Thymus (tissue), 14 donors: Measurements from ENCODE around the gene NR4A1. TPM values are rescaled to one million over a fixed set of nuclear protein-coding genes. Genes with fewer than 3 reads are reported as not detected.

Experiments
- DNase-seq, 9 donors: peaks; one replicate each; pipeline ENCODE4 v3.0.0-alpha.2; 2013; ENCODE audit warnings: low spot score in 9 of 9, low read depth in 6 of 9, missing footprints in 1 of 9
- H3K27ac ChIP-seq, 2 donors: one replicate each; pipeline ENCODE4 v1.5.1; 2013; ENCODE audit warnings: control low read depth in 1 of 2, low read depth in 1 of 2, low read length in 1 of 2, mild to moderate bottlenecking in 1 of 2, moderate library complexity in 1 of 2
- H3K27me3 ChIP-seq, 2 donors: one replicate each; pipeline ENCODE4 v1.5.1; 2013; ENCODE audit warnings: low read length in 1 of 2; ENCODE audit not compliant: control insufficient read depth in 2 of 2, insufficient read depth in 1 of 2
- H3K36me3 ChIP-seq, 2 donors: one replicate each; pipeline ENCODE4 v1.5.1; 2013; ENCODE audit warnings: low read length in 1 of 2, mild to moderate bottlenecking in 1 of 2, moderate library complexity in 1 of 2; ENCODE audit not compliant: control insufficient read depth in 2 of 2, insufficient read depth in 2 of 2
- H3K4me1 ChIP-seq, 2 donors: one replicate each; pipeline ENCODE4 v1.5.1; 2013; ENCODE audit warnings: low read length in 2 of 2; ENCODE audit not compliant: control insufficient read depth in 2 of 2, insufficient read depth in 2 of 2
- H3K4me3 ChIP-seq, 2 donors: one replicate each; pipeline ENCODE4 v1.5.1; 2013; ENCODE audit warnings: low read length in 2 of 2, control low read depth in 1 of 2, mild to moderate bottlenecking in 1 of 2
- H3K9me3 ChIP-seq, 2 donors: one replicate each; pipeline ENCODE4 v1.5.1; 2013; ENCODE audit warnings: low read length in 1 of 2, mild to moderate bottlenecking in 1 of 2; ENCODE audit not compliant: control insufficient read depth in 2 of 2, insufficient read depth in 1 of 2
- WGBS: extraction: QIAGEN DNeasy Blood & Tissue Kit; methylation state at CpG from one replicate; pipeline ENCODE4 v1.1.7; 2013; 5-methylcytosine and 5-hydroxymethylcytosine counted together
- long read RNA-seq, 10 donors: transcript quantifications; one replicate each; lab custom pipeline, GENCODE V29; 2026
- polyA plus RNA-seq: library from polyadenylated mRNA; stranded (reverse); fragments of 200-250 nt; gene quantifications from one replicate; pipeline ENCODE4 v1.2.3, GENCODE V29; 2013
- total RNA-seq: library from RNA; stranded (reverse); fragments of 120-200 nt; gene quantifications from one replicate; pipeline ENCODE4 v1.2.4, GENCODE V29; 2013
- donor health status: healthy.

NR4A1 gene
- 10.4 TPM for total RNA-seq
- polyA plus RNA-seq: 106 TPM
- long read RNA-seq, donor 1, partial matches to known transcripts: 0 of 2 reads
- long read RNA-seq, donor 1, other reads (novel, unspliced or antisense): 0 of 2 reads
- long read RNA-seq, donor 2: 0 reads
- long read RNA-seq, donor 3, full-length matches to known transcripts: 44 of 44 reads
- long read RNA-seq, donor 3, partial matches to known transcripts: 0 of 44 reads
- long read RNA-seq, donor 3, other reads (novel, unspliced or antisense): 0 of 44 reads
- long read RNA-seq, donor 4, transcript NR4A1-209 (2 exons, 1,101 nt): major isoform, 5 of 12 reads
- long read RNA-seq, donor 4, partial matches to known transcripts: 5 of 12 reads
- long read RNA-seq, donor 4, other reads (novel, unspliced or antisense): 0 of 12 reads
- long read RNA-seq, donor 5, full-length matches to known transcripts: 40 of 47 reads
- long read RNA-seq, donor 5, partial matches to known transcripts: 7 of 47 reads
- long read RNA-seq, donor 5, other reads (novel, unspliced or antisense): 0 of 47 reads
- long read RNA-seq, donor 6, full-length matches to known transcripts: 52 of 52 reads
- long read RNA-seq, donor 6, partial matches to known transcripts: 0 of 52 reads
- long read RNA-seq, donor 6, other reads (novel, unspliced or antisense): 0 of 52 reads
- long read RNA-seq, donor 7, transcript NR4A1-209 (2 exons, 1,101 nt): major isoform, 16 of 21 reads
- long read RNA-seq, donor 7, partial matches to known transcripts: 0 of 21 reads
- long read RNA-seq, donor 7, other reads (novel, unspliced or antisense): 0 of 21 reads
- long read RNA-seq, donor 8, full-length matches to known transcripts: 6 of 6 reads
- long read RNA-seq, donor 8, partial matches to known transcripts: 0 of 6 reads
- long read RNA-seq, donor 8, other reads (novel, unspliced or antisense): 0 of 6 reads
- long read RNA-seq, donor 9, partial matches to known transcripts: 0 of 5 reads
- long read RNA-seq, donor 9, other reads (novel, unspliced or antisense): 0 of 5 reads
- long read RNA-seq, donor 10, full-length matches to known transcripts: 26 of 26 reads
- long read RNA-seq, donor 10, partial matches to known transcripts: 0 of 26 reads
- long read RNA-seq, donor 10, other reads (novel, unspliced or antisense): 0 of 26 reads

GRCh38 chr12:52050758-52051541 lies at the start of gene NR4A1:
Gene NR4A1, plus strand, starts transcription at chr12:52051442. Its CDS starts 2,887 bp downstream, at chr12:52054329.
- Histone ChIP-seq H3K4me3 (peak within 1 kb of the TSS; percentile 54 to 62), H3K4me1 (peaks cover 18 to 35% of the 10 kb centered on the region in 2 donors), H3K9me3 (peaks cover 0 to 14% of the 10 kb centered on the region in 2 donors), H3K27me3 (peaks cover 10 to 57% of the 10 kb centered on the region in 2 donors), H3K36me3 (peaks cover 7 to 13% of the 10 kb centered on the region in 2 donors), H3K27ac (peak within 1 kb of the TSS; percentile 78 to 87)
- WGBS: 1% methylated on average over 77 of the region's 77 CpGs
- DNase-seq: peak in 7 of 9 donors; percentile 70 to 91 (median 84)

GRCh38 chr12:52003016-52003550 lies 48.2 kb upstream of the NR4A1 start:
- Histone ChIP-seq H3K9me3 (no peaks in the 10 kb centered on the region), H3K27me3 (peaks cover 15 to 27% of the 10 kb centered on the region in 2 donors), H3K36me3 (peaks cover 0 to 2% of the 10 kb centered on the region in 2 donors), H3K4me3 (no peak overlapping the region), H3K4me1 (peaks cover 21 to 53% of the 10 kb centered on the region in 2 donors), H3K27ac (no peak overlapping the region)
- WGBS: 93% methylated on average over 8 of the region's 8 CpGs
- no peak for DNase-seq

- Histone ChIP-seq H3K4me1 (peaks cover 21 to 57% of the 10 kb centered on the region in 2 donors), H3K9me3 (no peaks in the 10 kb centered on the region), H3K4me3 (no peak overlapping the region), H3K27me3 (peaks cover 15 to 32% of the 10 kb centered on the region in 2 donors), H3K36me3 (no peaks in the 10 kb centered on the region), H3K27ac (peak overlapping the region in 1 of 2 donors; percentile 26)
- WGBS: 9% methylated on average over 6 of the region's 6 CpGs
- DNase-seq: peak in 2 of 9 donors; percentile 32 to 61
These were observed 47.7 kb upstream of the NR4A1 start for GRCh38 chr12:52003591-52003990.

GRCh38 chr12:52004042-52004648 lies 47.1 kb upstream of the NR4A1 start:
- H3K4me3 ChIP-seq: no peak overlapping the region
- DNase-seq: peak in 1 of 9 donors; percentile 34
- H3K27me3 ChIP-seq: peaks cover 15 to 38% of the 10 kb centered on the region in 2 donors
- H3K36me3 ChIP-seq: no peaks in the 10 kb centered on the region
- no peaks in the 10 kb centered on the region for H3K9me3 ChIP-seq
- peaks cover 21 to 57% of the 10 kb centered on the region in 2 donors for H3K4me1 ChIP-seq
- H3K27ac ChIP-seq: peak overlapping the region in 1 of 2 donors; percentile 45
- 72% methylated on average over 5 of the region's 5 CpGs for WGBS

- 84% methylated on average over 10 of the region's 10 CpGs for WGBS
- no peak for DNase-seq
- Histone ChIP-seq H3K27ac (no peak overlapping the region), H3K27me3 (peaks cover 15 to 38% of the 10 kb centered on the region in 2 donors), H3K4me1 (peaks cover 21 to 66% of the 10 kb centered on the region in 2 donors), H3K4me3 (no peak overlapping the region), H3K36me3 (no peaks in the 10 kb centered on the region), H3K9me3 (peaks cover 0 to 3% of the 10 kb centered on the region in 2 donors)
These were observed 45.9 kb upstream of the NR4A1 start for GRCh38 chr12:52005218-52005902.

- no peak for DNase-seq
- Histone ChIP-seq H3K27me3 (peaks cover 15 to 38% of the 10 kb centered on the region in 2 donors), H3K4me1 (peaks cover 21 to 69% of the 10 kb centered on the region in 2 donors), H3K36me3 (peaks cover 0 to 4% of the 10 kb centered on the region in 2 donors), H3K4me3 (peak overlapping the region; percentile 24 to 65), H3K27ac (no peak overlapping the region), H3K9me3 (peaks cover 0 to 5% of the 10 kb centered on the region in 2 donors)
- WGBS: 22% methylated on average over 28 of the region's 28 CpGs
These were observed 45.1 kb upstream of the NR4A1 start for GRCh38 chr12:52005903-52006703.

GRCh38 chr12:52006726-52007157 lies 44.5 kb upstream of the NR4A1 start, which contains the start of gene TAMALIN:
Gene TAMALIN, plus strand, starts transcription at chr12:52006946. Its CDS starts 74 bp downstream, at chr12:52007020.
- WGBS: under 1% methylated on average over 60 of the region's 60 CpGs
- Histone ChIP-seq H3K27ac (peak within 1 kb of the TSS; percentile 26 to 88), H3K4me3 (peak within 1 kb of the TSS; percentile 57 to 65), H3K9me3 (peaks cover 0 to 5% of the 10 kb centered on the region in 2 donors), H3K36me3 (peaks cover 0 to 11% of the 10 kb centered on the region in 2 donors), H3K4me1 (peaks cover 21 to 69% of the 10 kb centered on the region in 2 donors), H3K27me3 (peaks cover 15 to 38% of the 10 kb centered on the region in 2 donors)
- peak in 6 of 9 donors; percentile 68 to 90 (median 80) for DNase-seq
